Measurements from ENCODE around the gene UGT1A4. TPM values are rescaled to one million over a fixed set of nuclear protein-coding genes. Genes with fewer than 3 reads are reported as not detected.
A peak's percentile ranks its signal among the peaks of the same experiment; 100 is the strongest.

Gene UGT1A4
- polyA plus RNA-seq, 2 donors: 0.69 to 2.5 TPM

GRCh38 chr2:233681521-233682099, 36.9 kb upstream of the UGT1A4 start, which contains the start of gene UGT1A7:
Gene UGT1A7 (plus strand): TSS chr2:233681901. CDS start chr2:233681938, 37 bp downstream.
- Histone ChIP-seq H3K27me3 (ENCODE audit: control insufficient read depth in 1 of 2, insufficient read depth in 2 of 2, low read length in 2 of 2) (no peaks in the 10 kb centered on the region), H3K9me3 (ENCODE audit: control insufficient read depth in 2 of 2, insufficient read depth in 1 of 2, low read depth in 1 of 2, low read length in 1 of 2) (no peaks in the 10 kb centered on the region), H3K36me3 (ENCODE audit: control insufficient read depth in 2 of 2, insufficient read depth in 2 of 2, low read length in 1 of 2) (no peaks in the 10 kb centered on the region), H3K4me3 (ENCODE audit: low read depth in 1 of 2, low read length in 2 of 2) (peak within 1 kb of the TSS; percentile 4 to 31), H3K27ac (ENCODE audit: low read depth in 2 of 2, low read length in 1 of 2) (peak within 1 kb of the TSS; percentile 67 to 71), H3K4me1 (ENCODE audit: control insufficient read depth in 2 of 2, insufficient read depth in 2 of 2, low read length in 1 of 2) (peaks cover 0 to 3% of the 10 kb centered on the region in 2 donors)
- WGBS, 2 donors: 48 to 59% methylated on average over 5 of the region's 5 CpGs

- 58 to 74% methylated on average over 1 of the region's 1 CpG for WGBS, 2 donors
- Histone ChIP-seq H3K4me3 (ENCODE audit: low read depth in 1 of 2, low read length in 2 of 2) (no peak overlapping the region), H3K9me3 (ENCODE audit: control insufficient read depth in 2 of 2, insufficient read depth in 1 of 2, low read depth in 1 of 2, low read length in 1 of 2) (no peaks in the 10 kb centered on the region), H3K36me3 (ENCODE audit: control insufficient read depth in 2 of 2, insufficient read depth in 2 of 2, low read length in 1 of 2) (no peaks in the 10 kb centered on the region), H3K27ac (ENCODE audit: low read depth in 2 of 2, low read length in 1 of 2) (no peak overlapping the region), H3K4me1 (ENCODE audit: control insufficient read depth in 2 of 2, insufficient read depth in 2 of 2, low read length in 1 of 2) (peaks cover 0 to 3% of the 10 kb centered on the region in 2 donors), H3K27me3 (ENCODE audit: control insufficient read depth in 1 of 2, insufficient read depth in 2 of 2, low read length in 2 of 2) (no peaks in the 10 kb centered on the region)
These were observed 33.9 kb upstream of the UGT1A4 start for GRCh38 chr2:233684640-233685039.

- WGBS, 2 donors: 74 to 79% methylated on average over 5 of the region's 5 CpGs
- Histone ChIP-seq H3K27ac (ENCODE audit: low read depth in 2 of 2, low read length in 1 of 2) (no peak overlapping the region), H3K4me1 (ENCODE audit: control insufficient read depth in 2 of 2, insufficient read depth in 2 of 2, low read length in 1 of 2) (peaks cover 0 to 5% of the 10 kb centered on the region in 2 donors), H3K27me3 (ENCODE audit: control insufficient read depth in 1 of 2, insufficient read depth in 2 of 2, low read length in 2 of 2) (no peaks in the 10 kb centered on the region), H3K4me3 (ENCODE audit: low read depth in 1 of 2, low read length in 2 of 2) (no peak overlapping the region), H3K36me3 (ENCODE audit: control insufficient read depth in 2 of 2, insufficient read depth in 2 of 2, low read length in 1 of 2) (no peaks in the 10 kb centered on the region), H3K9me3 (ENCODE audit: control insufficient read depth in 2 of 2, insufficient read depth in 1 of 2, low read depth in 1 of 2, low read length in 1 of 2) (no peaks in the 10 kb centered on the region)
These were observed 31.6 kb upstream of the UGT1A4 start for GRCh38 chr2:233686928-233687327.

GRCh38 chr2:233688341-233688740, 30.2 kb upstream of the UGT1A4 start:
- Histone ChIP-seq H3K27me3 (ENCODE audit: control insufficient read depth in 1 of 2, insufficient read depth in 2 of 2, low read length in 2 of 2) (no peaks in the 10 kb centered on the region), H3K36me3 (ENCODE audit: control insufficient read depth in 2 of 2, insufficient read depth in 2 of 2, low read length in 1 of 2) (no peaks in the 10 kb centered on the region), H3K27ac (ENCODE audit: low read depth in 2 of 2, low read length in 1 of 2) (no peak overlapping the region), H3K4me1 (ENCODE audit: control insufficient read depth in 2 of 2, insufficient read depth in 2 of 2, low read length in 1 of 2) (peaks cover 0 to 6% of the 10 kb centered on the region in 2 donors), H3K4me3 (ENCODE audit: low read depth in 1 of 2, low read length in 2 of 2) (no peak overlapping the region), H3K9me3 (ENCODE audit: control insufficient read depth in 2 of 2, insufficient read depth in 1 of 2, low read depth in 1 of 2, low read length in 1 of 2) (no peaks in the 10 kb centered on the region)
- 78 to 79% methylated on average over 5 of the region's 5 CpGs for WGBS, 2 donors

- no peak overlapping the region for H3K4me3 ChIP-seq (ENCODE audit: low read depth in 1 of 2, low read length in 2 of 2)
- H3K27me3 ChIP-seq (ENCODE audit: control insufficient read depth in 1 of 2, insufficient read depth in 2 of 2, low read length in 2 of 2): no peaks in the 10 kb centered on the region
- H3K9me3 ChIP-seq (ENCODE audit: control insufficient read depth in 2 of 2, insufficient read depth in 1 of 2, low read depth in 1 of 2, low read length in 1 of 2): no peaks in the 10 kb centered on the region
- H3K27ac ChIP-seq (ENCODE audit: low read depth in 2 of 2, low read length in 1 of 2): peak overlapping the region in 1 of 2 donors; percentile 76
- no peaks in the 10 kb centered on the region for H3K36me3 ChIP-seq (ENCODE audit: control insufficient read depth in 2 of 2, insufficient read depth in 2 of 2, low read length in 1 of 2)
- peaks cover 0 to 6% of the 10 kb centered on the region in 2 donors for H3K4me1 ChIP-seq (ENCODE audit: control insufficient read depth in 2 of 2, insufficient read depth in 2 of 2, low read length in 1 of 2)
These were observed 29.5 kb upstream of the UGT1A4 start for GRCh38 chr2:233689031-233689430.

GRCh38 chr2:233689501-233689900, 29.0 kb upstream of the UGT1A4 start:
- no peaks in the 10 kb centered on the region for H3K9me3 ChIP-seq (ENCODE audit: control insufficient read depth in 2 of 2, insufficient read depth in 1 of 2, low read depth in 1 of 2, low read length in 1 of 2)
- no peaks in the 10 kb centered on the region for H3K36me3 ChIP-seq (ENCODE audit: control insufficient read depth in 2 of 2, insufficient read depth in 2 of 2, low read length in 1 of 2)
- WGBS, 2 donors: 11 to 12% methylated on average over 3 of the region's 3 CpGs
- peaks cover 0 to 6% of the 10 kb centered on the region in 2 donors for H3K4me1 ChIP-seq (ENCODE audit: control insufficient read depth in 2 of 2, insufficient read depth in 2 of 2, low read length in 1 of 2)
- H3K4me3 ChIP-seq (ENCODE audit: low read depth in 1 of 2, low read length in 2 of 2): no peak overlapping the region
- H3K27me3 ChIP-seq (ENCODE audit: control insufficient read depth in 1 of 2, insufficient read depth in 2 of 2, low read length in 2 of 2): no peaks in the 10 kb centered on the region
- peak overlapping the region in 1 of 2 donors; percentile 3 for H3K27ac ChIP-seq (ENCODE audit: low read depth in 2 of 2, low read length in 1 of 2)

- Histone ChIP-seq H3K4me3 (ENCODE audit: low read depth in 1 of 2, low read length in 2 of 2) (no peak overlapping the region), H3K27me3 (ENCODE audit: control insufficient read depth in 1 of 2, insufficient read depth in 2 of 2, low read length in 2 of 2) (no peaks in the 10 kb centered on the region), H3K27ac (ENCODE audit: low read depth in 2 of 2, low read length in 1 of 2) (peak overlapping the region; percentile 65 to 85), H3K36me3 (ENCODE audit: control insufficient read depth in 2 of 2, insufficient read depth in 2 of 2, low read length in 1 of 2) (no peaks in the 10 kb centered on the region), H3K9me3 (ENCODE audit: control insufficient read depth in 2 of 2, insufficient read depth in 1 of 2, low read depth in 1 of 2, low read length in 1 of 2) (no peaks in the 10 kb centered on the region), H3K4me1 (ENCODE audit: control insufficient read depth in 2 of 2, insufficient read depth in 2 of 2, low read length in 1 of 2) (peaks cover 0 to 6% of the 10 kb centered on the region in 2 donors)
- 43 to 51% methylated on average over 4 of the region's 4 CpGs for WGBS, 2 donors
These were observed 28.1 kb upstream of the UGT1A4 start for GRCh38 chr2:233690444-233690843.

GRCh38 chr2:233691443-233692433, 26.8 kb upstream of the UGT1A4 start:
- H3K9me3 ChIP-seq (ENCODE audit: control insufficient read depth in 2 of 2, insufficient read depth in 1 of 2, low read depth in 1 of 2, low read length in 1 of 2): no peaks in the 10 kb centered on the region
- H3K4me1 ChIP-seq (ENCODE audit: control insufficient read depth in 2 of 2, insufficient read depth in 2 of 2, low read length in 1 of 2): peaks cover 0 to 6% of the 10 kb centered on the region in 2 donors
- peak overlapping the region; percentile 86 to 91 for H3K27ac ChIP-seq (ENCODE audit: low read depth in 2 of 2, low read length in 1 of 2)
- H3K27me3 ChIP-seq (ENCODE audit: control insufficient read depth in 1 of 2, insufficient read depth in 2 of 2, low read length in 2 of 2): no peaks in the 10 kb centered on the region
- peak overlapping the region; percentile 22 to 55 for H3K4me3 ChIP-seq (ENCODE audit: low read depth in 1 of 2, low read length in 2 of 2)
- 47 to 51% methylated on average over 11 of the region's 11 CpGs for WGBS, 2 donors
- no peaks in the 10 kb centered on the region for H3K36me3 ChIP-seq (ENCODE audit: control insufficient read depth in 2 of 2, insufficient read depth in 2 of 2, low read length in 1 of 2)

GRCh38 chr2:233692648-233693047, 25.9 kb upstream of the UGT1A4 start, which contains the start of gene UGT1A6:
Gene UGT1A6 (plus strand): TSS chr2:233692890. CDS start chr2:233693005, 115 bp downstream.
- H3K36me3 ChIP-seq (ENCODE audit: control insufficient read depth in 2 of 2, insufficient read depth in 2 of 2, low read length in 1 of 2): no peaks in the 10 kb centered on the region
- peaks cover 0 to 6% of the 10 kb centered on the region in 2 donors for H3K4me1 ChIP-seq (ENCODE audit: control insufficient read depth in 2 of 2, insufficient read depth in 2 of 2, low read length in 1 of 2)
- H3K27ac ChIP-seq (ENCODE audit: low read depth in 2 of 2, low read length in 1 of 2): peak within 1 kb of the TSS; percentile 85 to 86
- 52 to 70% methylated on average over 4 of the region's 4 CpGs for WGBS, 2 donors
- no peaks in the 10 kb centered on the region for H3K27me3 ChIP-seq (ENCODE audit: control insufficient read depth in 1 of 2, insufficient read depth in 2 of 2, low read length in 2 of 2)
- peak within 1 kb of the TSS; percentile 22 to 55 for H3K4me3 ChIP-seq (ENCODE audit: low read depth in 1 of 2, low read length in 2 of 2)
- H3K9me3 ChIP-seq (ENCODE audit: control insufficient read depth in 2 of 2, insufficient read depth in 1 of 2, low read depth in 1 of 2, low read length in 1 of 2): no peaks in the 10 kb centered on the region

All from esophagus (tissue), 2 donors.